ENCODE data around the gene BANP.

The BANP gene

GRCh38 chr16:88010343-88010967, 59.2 kb downstream of the BANP start:
- no peak for DNase-seq (ENCODE audit: low read depth)
- H3K4me3 ChIP-seq (ENCODE audit: control insufficient read depth, low read depth, low read length): no peak overlapping the region
- TF ChIP-seq CTCF (conservative IDR thresholded peaks at IDR 0.05; ENCODE audit: control insufficient read depth, insufficient read depth, low read depth, low read length): no peak

GRCh38 chr16:88010968-88011483, 59.8 kb downstream of the BANP start:
- no peak for DNase-seq (ENCODE audit: low read depth)
- no peak for TF ChIP-seq CTCF (conservative IDR thresholded peaks at IDR 0.05; ENCODE audit: control insufficient read depth, insufficient read depth, low read depth, low read length)

GRCh38 chr16:88012360-88012759, 61.1 kb downstream of the BANP start:
- H3K4me3 ChIP-seq (ENCODE audit: control insufficient read depth, low read depth, low read length): no peak overlapping the region
- no peak for DNase-seq (ENCODE audit: low read depth)
- no peak for TF ChIP-seq CTCF (conservative IDR thresholded peaks at IDR 0.05; ENCODE audit: control insufficient read depth, insufficient read depth, low read depth, low read length)

More at GRCh38 chr16:88010968-88011483, 59.8 kb downstream of the BANP start:
- no peak overlapping the region for H3K4me3 ChIP-seq (ENCODE audit: control insufficient read depth, low read depth, low read length)

GRCh38 chr16:88013091-88013609, 61.9 kb downstream of the BANP start:
- TF ChIP-seq CTCF (conservative IDR thresholded peaks at IDR 0.05; ENCODE audit: control insufficient read depth, insufficient read depth, low read depth, low read length): no peak
- peak; percentile 1 for DNase-seq (ENCODE audit: low read depth)
- no peak overlapping the region for H3K4me3 ChIP-seq (ENCODE audit: control insufficient read depth, low read depth, low read length)

GRCh38 chr16:88013766-88014251, 62.6 kb downstream of the BANP start:
- no peak overlapping the region for H3K4me3 ChIP-seq (ENCODE audit: control insufficient read depth, low read depth, low read length)
- DNase-seq (ENCODE audit: low read depth): no peak

GRCh38 chr16:88014252-88014781, 63.1 kb downstream of the BANP start:
- no peak for TF ChIP-seq CTCF (conservative IDR thresholded peaks at IDR 0.05; ENCODE audit: control insufficient read depth, insufficient read depth, low read depth, low read length)
- no peak overlapping the region for H3K4me3 ChIP-seq (ENCODE audit: control insufficient read depth, low read depth, low read length)
- peak; percentile 50 for DNase-seq (ENCODE audit: low read depth)

More at GRCh38 chr16:88013766-88014251, 62.6 kb downstream of the BANP start:
- no peak for TF ChIP-seq CTCF (conservative IDR thresholded peaks at IDR 0.05; ENCODE audit: control insufficient read depth, insufficient read depth, low read depth, low read length)

Data from fibroblast of mammary gland (primary cell).